GM19467 (cell line): Measurements from ENCODE around the gene ARL6IP4.

ENCODE experiments used
- ATAC-seq: cut with Tn5 transposase; IDR thresholded peaks from one replicate; pipeline ENCODE4 v1.9.1; 2021; ENCODE audit warnings: mild to moderate bottlenecking, moderate library complexity; ENCODE audit not compliant: unreplicated experiment

Gene ARL6IP4

DNA sequence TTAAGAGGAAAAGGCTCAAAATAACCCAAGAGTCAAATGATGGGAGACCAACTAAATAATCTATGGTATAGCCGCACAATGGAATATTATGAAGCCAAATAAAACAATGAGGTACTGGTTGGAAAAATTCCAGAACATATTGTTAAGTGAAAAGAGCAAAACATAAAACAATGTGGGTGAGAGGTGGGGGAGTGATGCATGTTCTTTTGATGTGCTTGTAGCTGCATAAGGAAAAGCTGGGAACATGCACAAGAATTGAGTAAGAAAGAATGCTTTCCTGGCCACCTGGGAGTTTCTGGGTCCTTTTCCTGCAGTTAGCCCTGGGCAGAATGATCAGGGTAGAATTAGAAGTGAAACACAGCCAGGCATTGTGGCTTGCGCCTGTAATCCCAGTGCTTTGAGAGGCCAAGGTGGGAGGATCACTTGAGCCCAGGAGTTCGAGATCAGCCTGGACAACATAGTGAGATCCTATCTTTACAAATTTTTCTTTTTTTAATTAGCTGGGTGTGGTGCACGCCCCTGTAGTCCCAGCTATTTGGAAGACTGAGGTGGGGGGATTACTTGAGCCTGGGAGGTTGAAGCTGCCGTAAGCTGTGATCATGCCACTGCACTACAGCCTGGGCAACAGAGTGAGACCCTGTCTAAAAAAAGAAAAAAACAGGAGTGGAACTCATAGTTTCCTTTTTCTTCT is 22.1 kb upstream of the ARL6IP4 start:
- no peak for ATAC-seq

DNA sequence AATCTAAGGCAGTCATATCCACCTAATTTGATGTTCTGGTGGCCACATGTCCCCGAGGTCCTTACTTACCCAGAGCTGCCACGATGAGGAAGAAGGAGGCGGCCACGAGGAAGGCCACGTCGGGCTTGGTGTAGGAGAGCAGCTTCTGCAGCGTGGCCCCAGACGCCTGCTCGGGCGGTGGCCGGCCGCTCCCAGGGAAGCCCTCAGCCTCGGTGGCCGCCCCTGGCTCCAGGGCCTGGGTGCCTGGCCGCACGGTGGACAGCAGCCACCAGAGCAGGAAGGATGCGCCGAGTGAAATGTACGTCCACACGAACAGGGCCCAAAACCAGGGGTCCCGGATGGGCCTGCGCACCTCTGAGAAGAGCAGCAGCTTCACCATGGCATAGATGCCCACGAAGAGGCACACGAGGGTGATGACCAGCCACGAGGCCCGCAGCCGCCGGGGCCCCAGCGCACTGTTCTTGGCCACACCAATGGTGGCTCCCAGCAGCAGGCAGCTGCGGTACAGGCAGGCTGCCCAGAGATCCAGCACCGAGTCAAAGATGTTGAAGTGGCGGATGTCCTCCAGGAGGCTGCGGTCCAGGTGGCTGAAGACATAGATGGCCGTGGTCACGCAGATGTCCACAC is 20.8 kb upstream of the ARL6IP4 start:
- ATAC-seq = no peak

DNA sequence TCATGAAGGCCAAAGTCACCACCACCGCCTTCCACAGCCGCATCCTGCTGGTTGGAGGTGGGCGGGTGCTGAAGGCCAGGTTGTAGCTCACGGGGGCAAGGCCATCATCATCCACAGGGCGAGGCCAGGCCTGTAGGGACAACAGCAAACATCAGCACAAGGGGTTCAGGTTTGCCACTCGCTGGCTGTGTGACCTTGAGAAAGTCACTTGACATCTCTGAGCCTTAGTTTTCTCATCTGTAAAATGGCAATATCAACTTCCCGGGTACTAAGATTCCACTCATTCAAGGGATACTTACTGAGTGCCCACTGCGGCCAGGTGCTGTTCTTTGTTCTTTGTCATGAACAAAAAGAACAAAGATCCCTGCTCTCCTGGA is 20.3 kb upstream of the ARL6IP4 start:
- ATAC-seq = no peak

DNA sequence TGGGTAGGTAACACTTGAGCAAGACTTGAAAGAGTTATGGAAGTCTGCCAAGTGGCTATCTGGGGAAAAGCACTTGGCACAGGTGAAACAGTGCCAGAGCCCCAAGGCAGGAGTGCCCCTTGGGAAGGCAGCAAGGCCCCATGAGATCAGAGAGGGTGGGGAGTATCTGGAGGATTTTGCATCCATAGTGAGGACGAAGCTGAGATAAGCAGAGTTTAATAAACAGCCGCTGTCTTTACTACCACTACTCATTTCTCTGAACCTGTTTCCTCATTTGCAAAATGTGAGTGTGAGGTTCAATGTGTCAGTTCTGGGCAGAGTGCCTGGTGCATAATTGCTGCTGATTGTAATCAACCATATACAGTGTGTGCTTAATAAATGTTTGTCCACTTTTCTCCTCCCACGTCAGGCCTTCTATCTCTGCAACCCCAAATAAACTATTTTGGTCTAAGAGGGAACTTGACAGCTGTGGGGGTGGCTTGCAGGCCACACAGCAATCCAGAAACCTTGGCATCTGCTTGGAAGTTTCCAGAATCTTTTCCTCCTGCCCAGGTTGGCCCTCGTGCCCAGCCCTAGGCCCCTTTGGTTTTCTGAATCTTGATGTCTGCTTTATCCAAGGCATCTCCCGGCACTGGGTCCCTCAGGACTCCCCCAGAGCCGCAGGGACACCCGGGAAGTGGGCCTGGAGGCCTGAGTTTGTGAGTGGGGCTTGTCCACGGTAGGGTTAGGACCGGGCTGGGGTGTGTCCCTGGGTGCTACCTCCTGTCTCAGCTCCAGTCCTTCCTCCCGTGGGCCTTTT is 18.8 kb upstream of the ARL6IP4 start:
- ATAC-seq = no peak

DNA sequence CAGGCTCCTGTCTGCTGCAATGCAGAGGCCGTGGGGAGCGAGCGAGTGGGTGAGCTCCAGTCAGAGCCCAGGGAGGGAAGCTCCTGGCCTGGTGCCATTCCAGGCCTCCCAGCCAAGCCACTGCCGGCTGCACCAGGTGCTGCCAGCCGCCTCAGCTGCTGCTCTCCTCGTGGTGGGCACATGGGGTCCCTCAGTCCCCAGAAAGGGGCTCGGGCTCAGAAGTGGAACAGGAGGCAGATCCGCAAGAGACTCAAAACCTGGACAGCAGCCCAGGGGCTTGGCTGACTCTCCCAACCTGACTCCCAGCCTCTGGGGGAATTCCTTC is 16.6 kb upstream of the ARL6IP4 start:
- ATAC-seq = no peak

DNA sequence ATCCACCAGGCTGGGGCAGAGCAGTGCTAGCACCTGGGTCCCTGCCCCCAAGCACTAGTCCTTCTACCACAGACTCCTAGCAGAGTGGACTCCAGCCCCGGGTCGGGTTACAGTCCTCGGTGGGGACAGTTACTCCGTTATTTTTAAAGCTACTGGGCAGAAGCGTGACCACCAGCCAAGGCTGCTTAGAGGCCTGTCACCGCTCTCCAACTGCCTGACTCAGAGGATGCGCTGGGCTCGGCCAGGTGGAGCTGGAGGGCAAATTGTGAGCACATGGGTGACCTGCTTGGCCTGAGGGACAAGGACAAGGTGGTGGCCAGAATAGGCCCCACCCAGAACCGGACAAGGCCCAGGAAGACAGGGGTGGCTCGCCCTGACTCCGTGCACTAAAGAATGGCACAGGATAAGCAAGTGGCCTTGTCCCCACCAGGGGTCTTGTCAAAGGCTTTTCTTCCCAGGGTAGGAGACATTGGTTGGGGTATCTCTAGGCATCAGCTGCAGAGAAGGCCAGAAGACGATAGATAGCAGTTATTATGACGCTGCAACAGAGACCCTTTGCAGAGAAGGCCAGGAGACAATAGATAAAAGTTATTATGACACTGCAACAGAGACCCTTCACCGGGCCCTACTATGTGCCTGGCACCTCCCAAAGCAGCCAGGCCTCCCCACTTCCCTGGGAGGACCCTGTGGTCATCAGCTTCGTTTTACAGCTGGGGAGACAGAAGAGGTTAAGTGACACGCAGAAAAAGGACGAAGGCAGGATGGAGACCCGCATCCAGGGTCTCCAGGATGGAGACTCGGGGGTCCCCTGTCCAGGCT is 15.8 kb upstream of the ARL6IP4 start:
- no peak for ATAC-seq

GRCh38 chr12:122965321-122965751 is 15.1 kb upstream of the ARL6IP4 start:
- no peak for ATAC-seq

DNA sequence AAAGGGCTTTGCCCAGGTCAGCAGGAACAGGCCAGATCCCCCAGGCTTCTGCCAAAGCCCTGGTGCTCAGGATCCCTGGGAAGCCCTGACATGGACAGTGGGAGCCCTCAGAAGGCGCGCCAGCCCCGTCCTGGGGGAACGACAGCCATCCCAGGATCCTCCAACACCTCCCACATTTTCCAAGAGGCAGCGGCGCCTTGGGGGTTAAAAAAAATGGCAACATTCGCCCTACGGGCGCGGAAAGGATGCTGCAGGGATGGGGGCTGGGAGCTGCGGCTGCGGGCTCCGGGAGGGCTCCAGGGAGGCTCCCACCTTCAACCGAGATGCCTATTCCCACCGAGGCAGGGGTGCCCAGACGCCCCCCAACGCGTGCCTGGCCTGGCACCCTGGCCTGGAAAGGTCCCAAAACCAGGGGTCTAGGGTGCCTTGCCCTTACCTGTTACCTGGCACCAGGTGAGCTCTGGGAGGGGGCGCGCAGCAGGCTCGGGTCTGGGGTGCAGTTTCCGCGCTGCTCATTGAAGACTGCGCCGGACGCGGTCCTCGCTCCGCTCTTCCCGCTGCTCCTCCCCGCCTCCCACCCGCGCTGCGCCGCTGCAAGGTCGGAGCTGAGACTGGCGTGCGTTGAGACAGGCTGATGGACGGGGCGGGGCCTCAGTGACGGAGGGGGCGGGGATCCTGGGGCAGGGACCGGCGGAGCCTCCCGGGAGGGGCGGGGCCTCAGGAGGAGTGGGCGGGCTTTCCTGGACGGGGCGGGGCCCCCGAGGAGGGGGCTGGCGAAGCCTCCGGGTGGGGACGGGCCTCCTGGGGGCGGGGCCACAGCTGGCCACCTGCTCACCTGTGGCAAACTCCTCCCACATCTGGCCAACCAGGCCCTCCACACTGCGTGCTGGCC is 14.4 kb upstream of the ARL6IP4 start, which contains the start of gene ABCB9:
TSS of gene ABCB9 (minus strand) at position 613 of the 892 bp plus-strand sequence. CDS start 6,228 bp downstream, outside the sequence.
- peak; percentile 64 for ATAC-seq

DNA sequence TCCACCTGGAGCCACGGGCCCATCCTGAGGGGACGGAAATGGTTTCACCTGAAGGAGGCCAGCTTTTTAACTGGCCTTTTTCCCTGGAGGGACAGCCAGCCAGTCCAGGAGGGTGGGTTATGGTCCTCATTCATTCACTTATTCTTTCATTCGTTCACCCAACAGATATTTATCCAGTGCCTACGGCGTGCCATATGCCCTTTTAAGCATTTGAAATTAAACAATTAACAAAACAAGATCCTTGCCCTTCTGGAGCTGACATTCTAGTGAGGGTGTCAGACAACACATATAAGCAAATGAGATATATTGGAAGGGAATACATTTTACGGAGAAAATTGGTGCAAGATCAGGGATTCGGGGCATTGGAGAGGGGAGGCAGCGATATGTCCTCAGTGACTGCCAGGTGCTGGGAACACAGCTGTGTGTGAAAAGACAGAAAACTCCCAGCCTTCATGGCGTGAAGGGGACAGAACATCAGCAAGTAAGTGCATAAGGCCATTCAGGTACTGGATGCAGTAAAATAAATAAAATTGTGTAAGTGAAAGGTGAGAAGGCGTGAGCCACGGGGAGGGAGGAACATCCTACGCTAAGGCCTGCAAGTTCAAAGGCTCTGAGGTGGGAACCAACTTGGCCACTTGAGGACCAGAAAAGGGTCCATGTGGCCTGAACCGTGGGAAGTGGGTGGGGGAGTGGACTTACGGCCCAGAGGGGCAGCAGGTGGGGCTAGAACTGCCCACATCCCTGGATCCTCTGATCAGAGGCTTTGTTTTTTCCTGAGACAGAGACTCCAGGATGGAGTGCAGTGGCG is 13.5 kb upstream of the ARL6IP4 start:
- no peak for ATAC-seq

- ATAC-seq = no peak
Observed at GRCh38 chr12:122968104-122968503, 12.4 kb upstream of the ARL6IP4 start.

DNA sequence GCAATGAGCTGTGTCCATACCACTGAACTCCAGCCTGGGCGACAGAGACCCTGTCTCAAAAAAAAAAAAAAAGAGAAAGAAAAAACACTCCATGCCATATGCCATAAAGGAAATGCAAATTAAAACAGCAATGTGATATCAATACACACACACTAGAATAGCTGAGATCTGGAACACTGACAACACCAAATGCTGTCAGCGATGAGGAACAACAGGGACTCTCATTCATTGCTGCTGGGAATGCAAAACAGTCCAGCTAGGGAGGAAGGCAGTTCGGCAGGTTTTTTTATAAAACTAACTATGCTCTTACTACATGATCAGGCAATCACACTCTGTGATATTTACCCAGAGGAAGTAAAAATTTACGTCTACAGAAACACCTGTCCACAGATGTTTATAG is 10.8 kb upstream of the ARL6IP4 start:
- ATAC-seq = no peak

- ATAC-seq = peak; percentile 68
Observed at GRCh38 chr12:122974274-122974891, 6.1 kb upstream of the ARL6IP4 start.

DNA sequence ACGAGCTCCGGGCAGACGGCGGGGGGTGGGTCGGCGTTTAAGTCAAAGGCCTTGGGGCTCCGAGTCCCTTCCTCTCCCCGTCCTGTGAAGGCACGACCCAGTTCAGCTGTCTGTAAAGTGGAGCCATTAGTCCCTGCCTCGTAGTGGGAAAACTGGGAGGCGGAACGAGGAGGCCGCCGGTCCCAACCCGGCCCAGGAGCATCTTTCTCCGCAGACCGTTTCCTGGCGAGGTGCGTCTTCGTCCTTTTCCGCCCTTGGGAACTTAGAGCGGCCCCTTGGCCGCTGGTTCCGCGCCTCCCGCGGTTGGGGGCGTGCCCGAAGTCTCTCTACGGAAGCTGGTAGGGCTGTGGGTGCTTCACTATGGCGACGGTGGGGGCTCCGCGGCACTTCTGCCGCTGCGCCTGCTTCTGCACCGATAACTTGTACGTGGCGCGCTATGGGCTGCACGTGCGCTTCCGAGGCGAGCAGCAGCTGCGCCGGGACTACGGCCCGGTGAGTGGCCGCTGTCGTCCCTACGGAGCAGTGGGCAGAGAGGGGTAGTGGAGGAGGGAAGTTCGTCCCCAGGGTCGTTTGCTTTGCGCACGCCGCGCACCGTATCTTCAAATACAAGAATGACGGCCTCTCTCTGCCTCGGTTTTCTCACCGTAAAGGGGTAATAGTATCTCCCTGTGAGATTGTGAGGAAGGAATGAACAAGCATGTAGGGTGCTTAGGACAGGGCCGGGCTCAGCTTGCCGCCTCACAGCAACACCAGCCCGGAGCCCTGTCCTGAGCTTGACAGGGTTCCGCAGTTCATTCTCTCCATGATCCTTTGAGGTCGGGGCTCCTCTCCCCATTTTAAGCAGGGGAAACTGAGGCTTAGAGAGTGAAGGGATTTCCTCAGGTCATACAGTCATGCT is 5.3 kb upstream of the ARL6IP4 start, which contains the start of gene OGFOD2:
TSS of gene OGFOD2 (plus strand) at position 353 of the 898 bp plus-strand sequence. CDS start at position 361, 8 bp downstream.
- peak; percentile 74 for ATAC-seq

- no peak for ATAC-seq
Observed at GRCh38 chr12:122975790-122976647, 4.5 kb upstream of the ARL6IP4 start.

- no peak for ATAC-seq
Observed at GRCh38 chr12:122976648-122976975, 3.9 kb upstream of the ARL6IP4 start.

GRCh38 chr12:122977153-122977552 is 3.3 kb upstream of the ARL6IP4 start:
- ATAC-seq = no peak
